Forelimb muscle (tissue), 1 donor: ENCODE results near the gene FHOD3. TPM values are rescaled to one million over a fixed set of nuclear protein-coding genes. Genes with fewer than 3 reads are reported as not detected.

Experiments
- DNase-seq: peaks from one replicate; pipeline ENCODE4 v3.0.0-alpha.2; 2013; ENCODE audit warnings: low read depth
- polyA plus RNA-seq: library from polyadenylated mRNA; unstranded; fragments of 120-200 nt; gene quantifications from one replicate; pipeline ENCODE4 v1.2.1, GENCODE V29; 2013; ENCODE audit not compliant: insufficient read length

FHOD3 gene
- polyA plus RNA-seq, 1 donor, result 30.8 TPM

DNA sequence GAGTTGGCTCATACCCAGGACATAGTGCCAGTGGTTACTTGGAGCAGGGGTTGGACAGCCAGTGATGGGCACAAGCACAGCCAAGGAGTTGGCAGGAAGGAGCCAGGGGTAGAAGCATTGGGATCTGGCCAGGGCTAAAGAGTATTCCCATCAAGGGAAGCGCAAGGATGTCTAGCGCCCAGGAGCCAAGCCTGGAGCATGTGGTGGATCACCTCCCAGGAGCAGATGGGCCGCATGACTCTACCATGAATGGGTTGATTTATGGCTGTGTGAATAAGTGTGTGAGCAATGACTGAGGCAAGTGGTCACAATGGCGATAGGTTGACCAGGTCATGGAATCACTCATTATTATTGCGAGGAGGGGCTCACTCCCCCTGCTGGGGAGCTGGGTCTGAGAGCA, 111.1 kb downstream of the FHOD3 start:
- no peak for DNase-seq

- no peak for DNase-seq
Measured at GRCh38 chr18:36409779-36410178, 112.3 kb downstream of the FHOD3 start.

- no peak for DNase-seq
Measured at GRCh38 chr18:36410346-36410745, 112.8 kb downstream of the FHOD3 start.

DNA sequence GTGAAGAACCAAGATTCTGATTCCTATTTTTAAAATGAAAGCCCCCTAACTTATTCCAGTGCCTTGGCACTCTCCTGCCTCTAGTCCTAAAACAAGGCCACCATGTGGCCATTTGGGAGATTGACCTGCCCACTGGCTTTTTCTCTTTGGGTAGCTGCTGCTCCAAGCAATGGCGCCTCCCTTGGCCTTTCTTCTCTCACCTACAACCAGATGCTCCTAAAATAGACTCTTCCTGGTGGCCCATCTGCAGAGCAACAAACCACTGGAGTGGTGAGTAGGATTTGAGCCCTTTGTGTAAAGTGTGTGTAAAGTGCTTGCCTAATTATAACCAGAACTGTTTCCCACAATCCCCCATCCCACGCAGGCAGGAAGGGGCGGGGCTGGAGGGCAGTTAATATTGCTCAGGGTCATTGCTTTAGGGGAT, 114.2 kb downstream of the FHOD3 start:
- no peak for DNase-seq

DNA sequence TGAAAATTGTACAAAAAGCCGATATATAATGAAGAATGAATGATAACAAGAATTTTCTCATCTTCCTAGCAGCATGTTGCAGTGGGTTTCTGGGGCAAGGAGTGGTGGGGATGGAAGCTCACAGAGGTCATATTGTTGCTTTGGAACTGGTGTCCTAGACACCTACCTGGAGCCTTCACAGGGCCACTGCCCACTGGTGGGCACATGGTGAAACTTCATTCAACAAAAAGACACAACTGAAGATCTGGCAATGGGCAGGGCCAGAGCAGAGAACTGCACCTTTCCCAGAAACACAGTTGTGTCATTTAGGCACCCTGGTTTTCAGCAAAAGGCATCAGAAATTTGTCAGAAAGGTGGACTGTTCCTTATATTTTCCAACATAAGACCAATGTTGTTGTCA, 115.3 kb downstream of the FHOD3 start:
- DNase-seq, result no peak

GRCh38 chr18:36415171-36415570, 117.7 kb downstream of the FHOD3 start:
- DNase-seq, result no peak

GRCh38 chr18:36415625-36416024, 118.1 kb downstream of the FHOD3 start:
- DNase-seq, result no peak

DNA sequence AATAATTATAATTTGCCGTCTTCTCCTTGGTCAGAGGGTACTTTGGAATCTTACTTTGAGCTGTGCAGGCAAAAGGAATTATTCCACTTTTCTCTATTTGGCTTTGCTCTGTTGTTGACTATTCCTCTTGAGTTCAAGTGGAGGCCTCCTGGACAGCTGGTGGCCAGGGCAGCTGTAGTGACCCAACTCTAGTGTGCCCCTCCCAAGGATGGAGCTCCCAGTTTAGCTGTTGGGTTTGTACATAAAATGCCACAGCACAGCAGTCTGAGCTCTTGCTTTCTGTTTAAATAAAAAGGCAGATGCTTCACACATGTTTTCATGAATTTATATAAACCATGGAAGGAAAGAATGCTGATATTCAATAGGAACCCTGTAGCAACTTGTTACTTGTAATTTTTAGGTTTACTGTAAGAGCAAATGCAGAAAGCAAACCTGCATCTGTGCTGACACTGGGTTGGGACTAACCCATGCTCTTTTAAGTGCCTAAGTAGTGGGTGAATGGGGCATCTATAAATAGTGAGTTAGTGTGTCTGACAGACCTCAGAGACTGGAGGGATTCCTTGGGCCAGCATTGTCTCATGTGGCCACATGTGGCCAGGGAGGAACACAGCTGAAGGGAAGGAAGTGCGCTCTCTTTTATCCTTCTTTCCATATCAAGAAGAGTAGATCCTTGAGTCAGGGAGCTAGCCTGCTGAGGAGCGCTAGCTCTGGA, 121.8 kb downstream of the FHOD3 start:
- DNase-seq, result no peak

DNA sequence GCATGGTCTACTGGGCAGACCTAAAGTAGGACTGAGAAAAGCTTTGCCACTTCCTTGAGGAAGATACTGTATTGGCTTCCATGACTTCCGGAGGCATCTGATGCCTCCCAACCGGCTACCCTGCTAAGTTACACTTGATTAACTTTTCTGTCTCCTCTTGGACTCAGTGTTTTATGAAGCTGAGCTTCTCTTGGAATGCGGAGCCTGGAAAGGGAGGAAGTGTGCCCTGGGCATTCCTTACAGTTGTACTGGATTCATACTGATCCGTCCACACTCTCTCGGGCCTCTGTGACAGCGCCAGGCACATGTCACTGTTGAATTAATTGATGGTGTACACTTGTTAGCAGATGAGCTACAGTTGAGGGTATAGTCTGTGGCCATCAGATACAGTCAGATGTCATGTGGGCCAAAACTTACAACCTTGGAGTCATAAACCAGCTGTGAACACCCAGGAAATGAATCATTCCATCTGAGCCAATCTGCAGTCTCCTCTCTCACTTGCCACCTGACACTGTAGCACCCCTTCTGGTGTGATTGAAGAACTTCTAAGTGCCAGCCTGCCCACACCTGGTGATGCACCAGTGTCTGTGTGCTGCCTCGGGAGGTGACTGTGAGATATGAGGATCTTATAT, 122.5 kb downstream of the FHOD3 start:
- no peak for DNase-seq

DNA sequence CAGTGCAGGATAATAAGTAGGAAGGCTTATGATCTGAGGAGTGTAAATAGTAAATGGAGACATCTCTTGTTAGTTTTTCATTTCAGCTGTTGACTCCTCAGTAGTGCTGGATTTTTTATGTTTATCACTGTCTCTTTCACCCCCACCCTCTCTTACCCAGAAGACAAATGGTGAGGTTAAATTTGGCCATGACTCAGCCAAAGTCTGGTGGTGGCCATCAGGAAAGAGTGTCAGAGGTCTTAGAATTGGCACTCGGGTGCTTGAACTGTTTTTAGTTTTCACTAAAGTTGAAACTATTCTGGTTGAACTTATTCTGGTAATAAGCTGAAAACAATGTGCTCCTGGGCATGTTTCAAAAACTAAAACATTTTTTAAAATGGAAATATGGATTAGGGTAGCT, 123.3 kb downstream of the FHOD3 start:
- DNase-seq, result no peak

- no peak for DNase-seq
Measured at GRCh38 chr18:36424741-36425142, 127.2 kb downstream of the FHOD3 start.

GRCh38 chr18:36427369-36427768, 129.9 kb downstream of the FHOD3 start:
- no peak for DNase-seq

DNA sequence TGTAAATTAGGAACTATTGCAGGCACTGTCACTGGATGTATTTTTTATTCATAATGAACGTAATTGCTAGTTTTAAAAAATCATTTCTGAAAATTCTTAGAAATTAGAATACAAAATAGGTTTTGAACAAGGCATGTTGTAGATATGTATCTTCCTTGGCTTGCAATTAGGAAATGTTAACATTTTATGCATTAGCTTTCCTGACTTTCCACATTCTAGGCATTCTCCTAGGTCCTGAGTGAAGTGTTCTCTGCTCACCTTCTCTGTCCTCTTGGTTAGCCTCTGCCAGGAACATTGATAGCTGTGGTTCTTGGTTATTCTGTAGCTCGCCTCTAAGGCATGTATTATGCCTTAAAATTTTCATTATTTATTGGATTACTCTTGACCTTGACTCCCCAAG, 130.3 kb downstream of the FHOD3 start:
- DNase-seq, result no peak

DNA sequence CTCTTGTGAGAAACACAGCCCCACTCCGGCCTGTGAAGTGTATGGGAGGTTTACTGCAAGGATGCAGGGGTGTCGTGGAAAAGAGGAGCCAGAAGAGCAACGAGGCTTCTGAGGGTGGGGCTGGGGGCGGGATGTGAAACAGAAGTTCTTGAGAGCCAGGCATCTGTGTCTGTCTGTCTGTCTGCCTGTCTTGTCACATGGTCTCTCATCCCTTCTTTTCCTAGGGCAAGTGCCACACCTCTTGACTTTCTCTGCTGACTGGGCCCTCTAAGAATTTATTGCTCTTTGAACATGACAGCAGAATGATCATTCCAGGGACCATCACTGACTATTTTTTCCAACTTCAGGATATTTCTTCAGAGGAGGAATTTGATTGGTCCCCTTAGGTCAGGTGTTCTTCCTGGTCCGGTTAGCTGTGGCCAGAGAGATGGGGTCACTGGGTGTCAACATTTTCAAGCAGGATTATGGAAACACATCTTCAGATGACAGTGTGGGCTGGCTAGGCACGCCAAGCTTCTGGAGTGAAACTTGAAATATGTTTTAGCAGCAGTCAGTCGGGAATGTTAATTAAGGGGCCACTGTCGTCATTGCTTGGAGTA, 131.0 kb downstream of the FHOD3 start:
- DNase-seq, result no peak

- DNase-seq, result no peak
Measured at GRCh38 chr18:36432880-36433555, 135.5 kb downstream of the FHOD3 start.

- DNase-seq, result no peak
Measured at GRCh38 chr18:36436387-36436786, 138.9 kb downstream of the FHOD3 start.

- no peak for DNase-seq
Measured at GRCh38 chr18:36440614-36441013, 143.1 kb downstream of the FHOD3 start.

GRCh38 chr18:36441426-36442240, 144.1 kb downstream of the FHOD3 start:
- DNase-seq, result no peak

DNA sequence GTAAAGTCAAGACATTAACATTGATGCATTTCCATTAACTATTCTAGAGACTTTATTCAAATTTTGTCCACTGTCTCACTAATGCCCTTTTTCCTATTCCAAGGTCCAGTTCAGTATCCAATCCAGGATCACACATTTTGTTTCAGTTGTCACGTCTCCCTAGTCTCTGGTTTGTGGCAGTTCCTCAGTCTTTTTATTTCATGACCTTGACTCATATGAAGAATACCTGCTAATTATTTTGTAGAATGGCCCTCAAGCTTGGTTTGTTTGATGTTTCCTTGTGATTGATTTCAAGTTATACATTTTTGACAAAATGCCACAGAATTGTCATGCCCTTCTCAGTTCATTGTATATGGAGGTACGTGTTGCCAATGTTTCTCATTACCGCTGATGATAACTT, 145.2 kb downstream of the FHOD3 start:
- no peak for DNase-seq

DNA sequence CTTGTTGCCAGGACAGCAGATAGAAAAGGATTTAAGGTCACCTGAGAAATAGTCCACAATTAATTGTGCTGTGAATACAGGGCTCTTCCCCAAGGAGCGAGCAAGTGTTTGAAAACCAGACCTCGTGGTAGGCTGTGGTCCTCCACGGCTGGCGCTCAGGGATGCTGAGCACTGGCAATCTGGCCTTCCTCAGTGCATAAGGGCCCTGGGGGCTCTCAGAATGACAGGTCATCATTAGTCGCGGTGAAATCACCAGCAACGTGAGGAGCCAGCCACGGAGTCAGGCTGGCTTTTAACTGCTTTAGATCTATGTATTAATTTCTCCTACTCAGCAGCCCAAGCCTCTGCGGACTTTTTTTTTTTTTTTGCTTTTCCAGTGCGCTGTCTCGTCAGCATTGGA, 148.5 kb downstream of the FHOD3 start:
- no peak for DNase-seq

DNA sequence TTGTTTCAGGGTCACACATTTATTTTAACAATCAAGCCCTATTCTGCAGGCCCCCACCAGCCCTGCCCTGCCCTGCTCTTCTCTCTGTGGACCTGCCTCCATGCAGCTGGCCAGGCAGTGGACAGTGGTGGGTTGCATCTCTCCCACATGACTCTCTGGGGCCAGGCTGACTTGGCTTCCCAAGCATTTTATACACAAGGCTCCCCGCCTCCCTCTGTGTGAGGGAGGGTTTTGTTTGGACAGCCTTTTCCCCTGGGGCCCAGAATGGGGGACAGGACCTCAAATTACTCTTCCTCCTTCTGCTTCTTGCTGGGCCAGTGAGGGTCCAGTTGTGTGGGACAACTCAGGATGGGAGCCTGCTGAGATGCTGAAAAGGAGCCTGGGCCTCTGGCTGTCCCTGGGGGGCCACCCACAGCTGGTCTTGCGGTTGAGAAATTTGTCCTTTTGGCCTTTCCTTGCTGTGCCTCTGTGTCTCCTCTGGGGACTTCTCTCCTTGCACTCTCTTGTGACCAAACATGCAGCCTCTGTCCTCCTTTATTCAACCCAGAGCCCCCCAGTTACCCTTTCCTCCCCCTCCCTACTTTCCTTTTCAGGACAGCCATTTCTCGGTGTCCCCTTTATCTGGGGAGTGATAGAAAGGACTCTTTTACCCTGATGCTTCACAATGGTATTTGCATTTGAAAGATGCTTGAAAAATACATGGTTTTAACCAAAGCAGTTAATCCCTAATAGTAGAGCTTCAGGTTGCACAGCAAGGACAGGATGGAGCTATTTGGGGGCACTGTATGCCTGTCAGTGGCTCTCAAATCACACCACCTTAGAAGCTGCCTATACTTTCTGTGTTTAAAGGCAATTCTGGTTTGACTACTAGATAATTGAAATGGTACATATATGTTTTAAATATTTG, 151.1 kb downstream of the FHOD3 start:
- DNase-seq, result no peak
